Thoracic aorta (tissue), 2 donors: Measurements from ENCODE around the gene DNAJC4. TPM values are rescaled to one million over a fixed set of nuclear protein-coding genes. Genes with fewer than 3 reads are reported as not detected.

Experiments used
- ATAC-seq: fragments of 150-250 bp; one replicate; pipeline ENCODE4 v1.8.0; 2017; ENCODE audit warnings: low read depth; ENCODE audit not compliant: insufficient number of reproducible peaks, low FRiP score
- DNase-seq: peaks from one replicate; pipeline ENCODE4 v3.0.0-alpha.2; 2020; ENCODE audit warnings: low spot score
- H3K27ac ChIP-seq, 2 donors: fragments of 200-600 bp; sonication (generic); 1 replicate in 1 of 2; 2 replicates in 1 of 2; pipeline ENCODE4 v1.5.1; 2016; ENCODE audit warnings: mild to moderate bottlenecking in 2 of 2, moderate library complexity in 2 of 2
- H3K27me3 ChIP-seq: fragments of 200-600 bp; sonication (generic); replicated peaks from 2 replicates; pipeline ENCODE4 v1.6.0; 2016; ENCODE audit warnings: mild to moderate bottlenecking; ENCODE audit not compliant: insufficient read depth
- H3K36me3 ChIP-seq: fragments of 200-600 bp; sonication (generic); one replicate; pipeline ENCODE4 v1.5.1; 2016
- H3K4me1 ChIP-seq, 2 donors: fragments of 200-600 bp; sonication (generic); 1 replicate in 1 of 2; 2 replicates in 1 of 2; pipeline versions ENCODE4 v1.5.1 to v1.6.0; 2016; ENCODE audit warnings: low read depth in 2 of 2, mild to moderate bottlenecking in 1 of 2; ENCODE audit not compliant: control insufficient read depth in 1 of 2
- H3K4me3 ChIP-seq: fragments of 200-600 bp; sonication (generic); 2 replicates; pipeline ENCODE4 v1.5.1; 2016; ENCODE audit warnings: mild to moderate bottlenecking
- H3K9me3 ChIP-seq: fragments of 200-600 bp; sonication (generic); 2 replicates; pipeline ENCODE4 v1.5.1; 2016
- CTCF ChIP-seq: fragments of 200-600 bp; sonication (generic); IDR thresholded peaks from one replicate; pipeline ENCODE4 v1.5.1; 2019; ENCODE audit warnings: antibody characterized with exemption
- total RNA-seq, 2 donors: library from RNA; depleted of rRNA; stranded (reverse); fragments of >200 nt; gene quantifications; one replicate each; pipeline versions ENCODE4 v1.1.0 to v1.2.3, GENCODE V29; 2016

DNAJC4 gene
- total RNA-seq, 2 donors from 2014 or later: 13.5 to 53.2 TPM

- no peak for DNase-seq
- ATAC-seq: no peak
- Histone ChIP-seq H3K27ac (peak within 1 kb of the TSS; percentile 85 to 91), H3K9me3 (no peaks in the 10 kb centered on the region), H3K36me3 (peaks cover 11% of the 10 kb centered on the region), H3K4me1 (peaks cover 31 to 54% of the 10 kb centered on the region in 2 donors), H3K4me3 (peak within 1 kb of the TSS; percentile 88), H3K27me3 (no peaks in the 10 kb centered on the region)
- TF ChIP-seq CTCF: no peak
Observed at GRCh38 chr11:64233913-64234586, 3.7 kb downstream of the DNAJC4 start, which contains the start of gene VEGFB. TSS of gene VEGFB (plus strand) at chr11:64234584. CDS start at chr11:64234834, 250 bp downstream.

- DNase-seq: no peak
Observed at GRCh38 chr11:64234647-64235379, 4.5 kb downstream of the DNAJC4 start.

GRCh38 chr11:64235437-64236161, 5.3 kb downstream of the DNAJC4 start:
- ATAC-seq (no peak), DNase-seq (no peak)
- H3K4me1 ChIP-seq: peaks cover 26 to 55% of the 10 kb centered on the region in 2 donors

More at GRCh38 chr11:64234647-64235379, 4.5 kb downstream of the DNAJC4 start:
- Histone ChIP-seq H3K27ac (peak overlapping the region; percentile 85 to 91), H3K4me1 (peaks cover 25 to 49% of the 10 kb centered on the region in 2 donors), H3K4me3 (peak overlapping the region; percentile 88), H3K9me3 (no peaks in the 10 kb centered on the region), H3K36me3 (peaks cover 11% of the 10 kb centered on the region), H3K27me3 (no peaks in the 10 kb centered on the region)
- ATAC-seq: no peak
- TF ChIP-seq CTCF: no peak

GRCh38 chr11:64237484-64237951, 7.2 kb downstream of the DNAJC4 start:
- no peak for ATAC-seq

More at GRCh38 chr11:64235437-64236161, 5.3 kb downstream of the DNAJC4 start:
- no peaks in the 10 kb centered on the region for H3K9me3 ChIP-seq
- H3K36me3 ChIP-seq: peaks cover 11% of the 10 kb centered on the region
- H3K4me3 ChIP-seq: peak overlapping the region; percentile 88
- no peaks in the 10 kb centered on the region for H3K27me3 ChIP-seq
- H3K27ac ChIP-seq: peak overlapping the region; percentile 85 to 91
- no peak for TF ChIP-seq CTCF

More at GRCh38 chr11:64237484-64237951, 7.2 kb downstream of the DNAJC4 start:
- H3K36me3 ChIP-seq: peaks cover 11% of the 10 kb centered on the region
- no peaks in the 10 kb centered on the region for H3K9me3 ChIP-seq
- no peak overlapping the region for H3K4me3 ChIP-seq
- no peak for DNase-seq
- H3K27ac ChIP-seq: no peak overlapping the region
- H3K27me3 ChIP-seq: no peaks in the 10 kb centered on the region
- no peak for TF ChIP-seq CTCF
- peaks cover 23 to 46% of the 10 kb centered on the region in 2 donors for H3K4me1 ChIP-seq
